Keratinocyte (primary cell): ENCODE results near the gene RASA3. TPM values are rescaled to one million over a fixed set of nuclear protein-coding genes. Genes with fewer than 3 reads are reported as not detected.

Experiments used
- DNase-seq: peaks from one replicate; pipeline ENCODE4 v3.0.0-alpha.2; 2011; ENCODE audit warnings: low read depth, missing footprints, low spot score
- FAIRE-seq: peaks from 2 replicates; lab custom pipeline; 2011; peaks lifted over from hg19 to GRCh38; lab: Jason Lieb, UNC
- H2AFZ ChIP-seq: 2 replicates; pipeline ENCODE4 v1.6.0; 2012; ENCODE audit warnings: low read length, control low read depth, inconsistent platforms; ENCODE audit not compliant: control insufficient read depth
- H3K27ac ChIP-seq: 2 replicates; pipeline ENCODE4 v1.5.1; 2011; ENCODE audit warnings: low read length; ENCODE audit not compliant: control insufficient read depth, insufficient read depth
- H3K27me3 ChIP-seq: 3 replicates; pipeline ENCODE4 v1.6.0; 2011; ENCODE audit warnings: low read length; ENCODE audit not compliant: control insufficient read depth, insufficient read depth; ENCODE audit errors: extremely low read depth
- H3K36me3 ChIP-seq, 2 experiments: 2 replicates in 1 of 2; 3 replicates in 1 of 2; pipeline ENCODE4 v1.5.1; 2011; ENCODE audit warnings: low read length in 2 of 2, mild to moderate bottlenecking in 1 of 2; ENCODE audit not compliant: control insufficient read depth in 2 of 2, insufficient read depth in 2 of 2; ENCODE audit errors: extremely low read depth in 1 of 2
- H3K4me1 ChIP-seq: 3 replicates; pipeline ENCODE4 v1.5.1; 2011; ENCODE audit warnings: low read length; ENCODE audit not compliant: control insufficient read depth, insufficient read depth; ENCODE audit errors: extremely low read depth
- H3K4me2 ChIP-seq: 3 replicates; pipeline ENCODE4 v1.6.0; 2011; ENCODE audit warnings: low read depth, low read length; ENCODE audit not compliant: control insufficient read depth, insufficient read depth; ENCODE audit errors: extremely low read depth
- H3K4me3 ChIP-seq, 3 experiments: fragments of 200-600 bp in 1 of 3; sonication (generic) in 1 of 3; 2 replicates in 2 of 3; 3 replicates in 1 of 3; pipeline ENCODE4 v1.5.1; 2011 to 2016; ENCODE audit warnings: low read length in 3 of 3, mild to moderate bottlenecking in 3 of 3, control low read depth in 2 of 3, inconsistent platforms in 1 of 3, low read depth in 1 of 3, mixed read lengths in 1 of 3, mixed run types in 1 of 3, moderate library complexity in 1 of 3; ENCODE audit not compliant: control insufficient read depth in 2 of 3, insufficient read depth in 2 of 3; ENCODE audit errors: extremely low read depth in 1 of 3
- H3K79me2 ChIP-seq: 2 replicates; pipeline ENCODE4 v1.6.0; 2012; ENCODE audit warnings: low read length; ENCODE audit not compliant: control insufficient read depth, insufficient read depth
- H3K9ac ChIP-seq: 3 replicates; pipeline ENCODE4 v1.6.0; 2011; ENCODE audit warnings: low read length; ENCODE audit not compliant: control insufficient read depth, insufficient read depth; ENCODE audit errors: extremely low read depth
- H3K9me1 ChIP-seq: 3 replicates; pipeline ENCODE4 v1.6.0; 2011; ENCODE audit warnings: low read length; ENCODE audit not compliant: control insufficient read depth, insufficient read depth; ENCODE audit errors: extremely low read depth
- H3K9me3 ChIP-seq: 2 replicates; pipeline ENCODE4 v1.5.1; 2012; ENCODE audit warnings: low read depth, low read length; ENCODE audit not compliant: control insufficient read depth
- H4K20me1 ChIP-seq: 3 replicates; pipeline ENCODE4 v1.6.0; 2011; ENCODE audit warnings: low read length; ENCODE audit not compliant: control insufficient read depth, insufficient read depth; ENCODE audit errors: extremely low read depth
- EZH2 ChIP-seq: IDR thresholded peaks from one replicate; pipeline ENCODE4 v1.6.1; 2012; ENCODE audit warnings: inconsistent platforms, mild to moderate bottlenecking, low read length, moderate library complexity
- dilution Hi-C: fragments of 300-500 bp; cut with MboI; formaldehyde crosslinking; loops from one replicate; pipeline ENCODE4 v1.7.0; 2020; ENCODE audit warnings: low sequenced_read_pairs; ENCODE audit not compliant: extremely low pct_ligation_motif_present
- polyA plus RNA-seq, 5 experiments: library from polyadenylated mRNA; depleted of rRNA in 3 of 5; stranded (reverse) in 3 of 5; stranded (forward) in 1 of 5; unstranded in 1 of 5; fragments of >200 nt; gene quantifications; 1 replicate in 1 of 5; 2 replicates in 3 of 5; 3 replicates in 1 of 5; pipeline versions ENCODE4 v1.2.1 to v1.2.3, GENCODE V29; 2011 to 2012; ENCODE audit warnings: missing spikeins in 2 of 5, low read depth in 1 of 5, low replicate concordance in 1 of 5
- TF ChIP-seq, protein P1 (sequence below), 3 experiments: IDR thresholded peaks in 1 of 3; conservative IDR thresholded peaks in 1 of 3; optimal IDR thresholded peaks in 1 of 3; 2 replicates in 2 of 3; 3 replicates in 1 of 3; pipeline versions ENCODE3 to v1.5.1; 2011; ENCODE audit warnings: low read length in 3 of 3, mild to moderate bottlenecking in 3 of 3, moderate library complexity in 2 of 3, control low read depth in 1 of 3, inconsistent platforms in 1 of 3; ENCODE audit not compliant: insufficient read depth in 2 of 3; ENCODE audit errors: extremely low read depth in 1 of 3

RASA3 gene
- polyA plus RNA-seq, 1 donor (not counting 4 experiments of a cell fraction or from before 2014, with no cell fraction given) = 4.1 TPM

DNA sequence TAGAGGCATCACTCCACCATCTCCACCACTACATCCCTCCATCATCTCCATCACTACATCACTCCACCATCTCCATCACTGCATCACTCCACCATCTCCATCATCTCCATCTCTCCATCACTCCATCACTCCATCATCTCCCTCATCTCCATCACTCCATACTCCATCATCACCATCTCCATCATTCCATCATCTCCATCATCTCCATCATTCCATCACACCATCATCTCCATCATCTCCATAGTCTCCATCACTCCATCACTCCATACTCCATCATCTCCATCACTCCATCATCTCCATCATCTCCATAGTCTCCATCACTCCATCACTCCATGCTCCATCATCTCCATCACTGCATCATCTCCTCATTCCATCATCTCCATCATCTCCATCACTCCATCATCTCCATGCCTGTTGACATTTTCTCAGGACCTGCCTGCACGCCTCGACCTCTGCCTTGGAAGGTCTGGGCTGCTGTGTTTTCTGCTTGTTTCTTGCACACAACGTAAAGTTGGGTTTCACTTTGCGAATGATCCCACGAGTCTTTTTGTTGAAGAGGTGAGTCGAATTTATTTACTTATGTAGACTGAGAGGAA is 21.2 kb upstream of the RASA3 start:
- FAIRE-seq (no peak), DNase-seq (no peak)
- H3K9ac ChIP-seq = no peak overlapping the region
- peaks cover 6% of the 10 kb centered on the region for H3K4me1 ChIP-seq
- no peak overlapping the region for H2AFZ ChIP-seq
- dilution Hi-C loops = no loop called here
- H3K4me3 ChIP-seq = no peak overlapping the region
- no peaks in the 10 kb centered on the region for H3K9me1 ChIP-seq
- H3K9me3 ChIP-seq = no peaks in the 10 kb centered on the region
- peaks cover 2% of the 10 kb centered on the region for H3K27me3 ChIP-seq
- TF ChIP-seq, protein P1, sequence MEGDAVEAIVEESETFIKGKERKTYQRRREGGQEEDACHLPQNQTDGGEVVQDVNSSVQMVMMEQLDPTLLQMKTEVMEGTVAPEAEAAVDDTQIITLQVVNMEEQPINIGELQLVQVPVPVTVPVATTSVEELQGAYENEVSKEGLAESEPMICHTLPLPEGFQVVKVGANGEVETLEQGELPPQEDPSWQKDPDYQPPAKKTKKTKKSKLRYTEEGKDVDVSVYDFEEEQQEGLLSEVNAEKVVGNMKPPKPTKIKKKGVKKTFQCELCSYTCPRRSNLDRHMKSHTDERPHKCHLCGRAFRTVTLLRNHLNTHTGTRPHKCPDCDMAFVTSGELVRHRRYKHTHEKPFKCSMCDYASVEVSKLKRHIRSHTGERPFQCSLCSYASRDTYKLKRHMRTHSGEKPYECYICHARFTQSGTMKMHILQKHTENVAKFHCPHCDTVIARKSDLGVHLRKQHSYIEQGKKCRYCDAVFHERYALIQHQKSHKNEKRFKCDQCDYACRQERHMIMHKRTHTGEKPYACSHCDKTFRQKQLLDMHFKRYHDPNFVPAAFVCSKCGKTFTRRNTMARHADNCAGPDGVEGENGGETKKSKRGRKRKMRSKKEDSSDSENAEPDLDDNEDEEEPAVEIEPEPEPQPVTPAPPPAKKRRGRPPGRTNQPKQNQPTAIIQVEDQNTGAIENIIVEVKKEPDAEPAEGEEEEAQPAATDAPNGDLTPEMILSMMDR (optimal IDR thresholded peaks at IDR 0.05 in 1 of 3, IDR thresholded peaks at IDR 0.05 in 1 of 3, conservative IDR thresholded peaks at IDR 0.05 in 1 of 3; ENCODE audit: extremely low read depth in 1 of 3, insufficient read depth in 2 of 3, low read length in 3 of 3) = no peak
- H3K4me2 ChIP-seq = no peak overlapping the region
- no peaks in the 10 kb centered on the region for H4K20me1 ChIP-seq
- H3K79me2 ChIP-seq = no peaks in the 10 kb centered on the region
- no peak overlapping the region for H3K27ac ChIP-seq
- H3K36me3 ChIP-seq = no peaks in the 10 kb centered on the region

DNA sequence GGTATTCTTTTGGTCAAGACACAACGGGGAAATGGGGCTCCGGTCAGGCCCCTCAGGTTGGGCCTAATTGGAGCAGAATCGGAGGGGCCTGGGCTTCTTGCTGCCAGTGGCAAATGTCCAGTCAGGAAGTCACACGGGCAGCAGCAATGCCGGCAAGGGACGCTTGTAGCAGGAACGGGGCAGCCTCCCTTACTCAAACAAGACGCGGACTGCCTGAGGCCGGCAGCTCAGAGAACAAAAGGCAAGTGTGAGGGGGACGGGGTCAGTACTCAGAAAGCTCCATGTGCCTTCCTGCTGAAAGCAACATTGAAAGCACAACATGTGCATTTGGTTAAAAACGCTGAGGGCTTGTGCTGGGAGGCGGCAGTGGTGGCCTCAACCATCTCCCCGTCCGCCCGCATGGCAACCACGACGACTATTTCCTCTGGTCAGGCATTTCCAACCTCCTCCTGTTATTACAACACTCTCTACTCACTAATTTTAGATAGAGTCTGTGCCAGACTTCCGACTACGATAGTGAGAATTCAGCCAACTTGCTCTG is 20.5 kb upstream of the RASA3 start:
- H2AFZ ChIP-seq = no peak overlapping the region
- DNase-seq (no peak), FAIRE-seq (no peak)
- no peak overlapping the region for H3K9ac ChIP-seq
- no peaks in the 10 kb centered on the region for H3K9me1 ChIP-seq
- no peaks in the 10 kb centered on the region for H3K9me3 ChIP-seq
- H3K36me3 ChIP-seq = no peaks in the 10 kb centered on the region
- no peaks in the 10 kb centered on the region for H4K20me1 ChIP-seq
- TF ChIP-seq, protein P1 (optimal IDR thresholded peaks at IDR 0.05 in 1 of 3, IDR thresholded peaks at IDR 0.05 in 1 of 3, conservative IDR thresholded peaks at IDR 0.05 in 1 of 3; ENCODE audit: extremely low read depth in 1 of 3, insufficient read depth in 2 of 3, low read length in 3 of 3) = no peak
- TF ChIP-seq EZH2 = no peak
- no peak overlapping the region for H3K4me3 ChIP-seq
- peaks cover 4% of the 10 kb centered on the region for H3K27me3 ChIP-seq
- no peak overlapping the region for H3K27ac ChIP-seq
- dilution Hi-C loops = no loop called here
- peaks cover 6% of the 10 kb centered on the region for H3K4me1 ChIP-seq
- H3K79me2 ChIP-seq = no peaks in the 10 kb centered on the region
- H3K4me2 ChIP-seq = no peak overlapping the region
